Caco-2 (cell line): ENCODE data around the gene AKNA. TPM values are rescaled to one million over a fixed set of nuclear protein-coding genes. Genes with fewer than 3 reads are reported as not detected.

Source experiments
- BruUV-seq: library from RNA; stranded (reverse); fragments of 400-500 nt; replicated peaks from 2 replicates; lab custom pipeline; 2021; lab: Mats Ljungman, UMichigan
- CTCF ChIA-PET: fragments of 300-600 bp; sonication (Branson Sonifier 250); formaldehyde crosslinking; loops from one replicate; lab custom pipeline; 2022; ENCODE audit warnings: antibody characterized with exemption; lab: Charles Lee
- POLR2A ChIA-PET: fragments of 300-600 bp; sonication (Branson Sonifier 250); formaldehyde crosslinking; loops from one replicate; lab custom pipeline; 2022; ENCODE audit warnings: antibody characterized with exemption; lab: Charles Lee
- DNase-seq, 2 experiments: peaks; one replicate each; pipeline versions ENCODE4 v3.0.0 to v3.0.0-alpha.2; 2020 to 2022
- H3K27me3 ChIP-seq: replicated peaks from 2 replicates; pipeline ENCODE4 v1.6.0; 2011; ENCODE audit warnings: low read length; ENCODE audit not compliant: control insufficient read depth, insufficient read depth
- H3K36me3 ChIP-seq: 2 replicates; pipeline ENCODE4 v1.5.1; 2011; ENCODE audit warnings: low read length; ENCODE audit not compliant: control insufficient read depth, insufficient read depth
- H3K4me1 ChIP-seq: fragments of 250-450 bp; sonication (Bioruptor Pico); 2 replicates; pipeline ENCODE4 v1.5.1; 2020; ENCODE audit warnings: mild to moderate bottlenecking
- H3K4me3 ChIP-seq: 2 replicates; pipeline ENCODE4 v1.5.1; 2011; ENCODE audit warnings: low read depth, mild to moderate bottlenecking, control low read depth, low read length
- H3K9me3 ChIP-seq: fragments of 250-450 bp; sonication (Bioruptor Pico); 2 replicates; pipeline ENCODE4 v1.5.1; 2020; ENCODE audit warnings: mild to moderate bottlenecking, moderate library complexity
- H3K27ac Mint-ChIP-seq: one replicate; pipeline ENCODE4 v1.8.0; 2022; ENCODE audit warnings: mixed read lengths; ENCODE audit not compliant: unreplicated experiment
- H3K27me3 Mint-ChIP-seq: one replicate; pipeline ENCODE4 v1.8.0; 2022; ENCODE audit warnings: mixed read lengths; ENCODE audit not compliant: insufficient read depth, unreplicated experiment
- H3K36me3 Mint-ChIP-seq: one replicate; pipeline ENCODE4 v1.8.0; 2022; ENCODE audit warnings: mild to moderate bottlenecking, mixed read lengths; ENCODE audit not compliant: insufficient read depth, unreplicated experiment
- H3K4me1 Mint-ChIP-seq: one replicate; pipeline ENCODE4 v1.8.0; 2022; ENCODE audit warnings: low read depth, mixed read lengths; ENCODE audit not compliant: unreplicated experiment
- H3K4me3 Mint-ChIP-seq: one replicate; pipeline ENCODE4 v1.8.0; 2022; ENCODE audit warnings: mild to moderate bottlenecking, moderate library complexity, mixed read lengths; ENCODE audit not compliant: unreplicated experiment
- H3K9me3 Mint-ChIP-seq: one replicate; pipeline ENCODE4 v1.8.0; 2022; ENCODE audit warnings: mixed read lengths; ENCODE audit not compliant: unreplicated experiment
- intact Hi-C: fragments of 100-400 bp; cut with micrococcal nuclease; formaldehyde crosslinking; loops from one replicate; pipeline ENCODE4 v1.10.0; 2022; ENCODE audit not compliant: unreplicated experiment
- total RNA-seq: library from RNA; stranded (reverse); gene quantifications from 2 replicates; pipeline ENCODE4 v1.2.3, GENCODE V29; 2022
- TF ChIP-seq, protein P1 (sequence below), 2 experiments: fragments of 200-600 bp in 1 of 2; IDR thresholded peaks; 1 replicate in 1 of 2; 2 replicates in 1 of 2; pipeline versions ENCODE4 v1.5.1 to v1.8.0; 2011 to 2022; ENCODE audit warnings: antibody characterized with exemption in 1 of 2, control low read depth in 1 of 2, inconsistent platforms in 1 of 2, low read depth in 1 of 2, low read length in 1 of 2, mild to moderate bottlenecking in 1 of 2, moderate library complexity in 1 of 2; ENCODE audit not compliant: insufficient read depth in 1 of 2, severe bottlenecking in 1 of 2, unreplicated experiment in 1 of 2

Gene AKNA
- total RNA-seq, 1 experiment from 2014 or later: 57.8 TPM

DNA sequence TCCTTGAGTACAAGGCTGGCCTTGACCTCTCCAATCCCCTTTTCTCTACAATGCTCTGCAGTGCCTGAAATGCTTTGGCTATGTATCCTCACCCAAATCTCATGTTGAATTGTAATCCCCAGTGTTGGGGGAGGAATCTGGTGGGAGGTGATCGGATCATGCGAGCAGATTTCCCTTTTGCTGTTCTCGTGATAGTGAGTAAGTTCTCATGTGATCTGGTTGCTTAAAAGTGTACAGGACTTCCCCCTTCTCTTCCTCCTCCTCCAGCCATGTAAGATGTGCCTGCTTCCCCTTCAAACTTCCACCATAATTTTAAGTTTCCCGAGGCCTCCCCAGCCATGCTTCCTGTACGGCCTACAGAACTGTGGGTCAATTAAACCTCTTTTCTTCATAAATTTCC is 28.5 kb upstream of the AKNA start:
- CTCF ChIA-PET: no interaction called here
- H3K4me1 Mint-ChIP-seq: no peaks in the 10 kb centered on the region
- Histone ChIP-seq H3K4me3 (no peak overlapping the region), H3K27me3 (no peaks in the 10 kb centered on the region), H3K36me3 (no peaks in the 10 kb centered on the region), H3K4me1 (no peaks in the 10 kb centered on the region), H3K9me3 (no peaks in the 10 kb centered on the region)
- TF ChIP-seq, protein P1, sequence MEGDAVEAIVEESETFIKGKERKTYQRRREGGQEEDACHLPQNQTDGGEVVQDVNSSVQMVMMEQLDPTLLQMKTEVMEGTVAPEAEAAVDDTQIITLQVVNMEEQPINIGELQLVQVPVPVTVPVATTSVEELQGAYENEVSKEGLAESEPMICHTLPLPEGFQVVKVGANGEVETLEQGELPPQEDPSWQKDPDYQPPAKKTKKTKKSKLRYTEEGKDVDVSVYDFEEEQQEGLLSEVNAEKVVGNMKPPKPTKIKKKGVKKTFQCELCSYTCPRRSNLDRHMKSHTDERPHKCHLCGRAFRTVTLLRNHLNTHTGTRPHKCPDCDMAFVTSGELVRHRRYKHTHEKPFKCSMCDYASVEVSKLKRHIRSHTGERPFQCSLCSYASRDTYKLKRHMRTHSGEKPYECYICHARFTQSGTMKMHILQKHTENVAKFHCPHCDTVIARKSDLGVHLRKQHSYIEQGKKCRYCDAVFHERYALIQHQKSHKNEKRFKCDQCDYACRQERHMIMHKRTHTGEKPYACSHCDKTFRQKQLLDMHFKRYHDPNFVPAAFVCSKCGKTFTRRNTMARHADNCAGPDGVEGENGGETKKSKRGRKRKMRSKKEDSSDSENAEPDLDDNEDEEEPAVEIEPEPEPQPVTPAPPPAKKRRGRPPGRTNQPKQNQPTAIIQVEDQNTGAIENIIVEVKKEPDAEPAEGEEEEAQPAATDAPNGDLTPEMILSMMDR (IDR thresholded peaks at IDR 0.05; ENCODE audit: insufficient read depth in 1 of 2, low read depth in 1 of 2, low read length in 1 of 2, severe bottlenecking in 1 of 2, unreplicated experiment in 1 of 2): no peak
- no peaks in the 10 kb centered on the region for H3K27me3 Mint-ChIP-seq
- no peak overlapping the region for H3K4me3 Mint-ChIP-seq
- no TSS peak for BruUV-seq
- no peaks in the 10 kb centered on the region for H3K9me3 Mint-ChIP-seq
- H3K36me3 Mint-ChIP-seq: no peaks in the 10 kb centered on the region
- DNase-seq: no peak
- no peak overlapping the region for H3K27ac Mint-ChIP-seq
- POLR2A ChIA-PET: no interaction called here
- intact Hi-C loops: no loop called here

DNA sequence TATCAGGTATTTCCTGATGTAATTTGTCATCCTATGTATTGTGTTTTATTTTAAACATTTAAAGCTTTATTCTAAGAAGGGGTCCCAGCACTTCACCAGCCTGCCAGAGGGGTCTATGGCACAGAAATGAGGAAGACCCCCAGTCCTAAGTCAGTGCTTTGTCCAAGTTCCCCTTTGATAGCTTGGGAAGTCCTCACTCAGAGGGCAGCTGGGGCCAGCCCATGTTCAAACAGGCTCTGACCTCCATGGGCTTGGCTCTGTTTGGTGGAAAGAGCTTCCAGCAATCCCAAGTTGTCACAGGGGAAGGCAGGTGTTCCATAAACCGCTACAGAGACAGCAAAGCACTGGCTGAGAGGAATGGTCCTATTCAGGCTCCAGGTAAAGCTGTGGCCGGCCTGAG is 26.6 kb upstream of the AKNA start:
- DNase-seq: no peak
- no peaks in the 10 kb centered on the region for H3K9me3 ChIP-seq
- TF ChIP-seq, protein P1 (IDR thresholded peaks at IDR 0.05; ENCODE audit: insufficient read depth in 1 of 2, low read depth in 1 of 2, low read length in 1 of 2, severe bottlenecking in 1 of 2, unreplicated experiment in 1 of 2): no peak
- intact Hi-C loops: no loop called here
- CTCF ChIA-PET: interaction anchor here (1.7 kb wide), 1 partner anchor 12 kb away, joined by 4 read pairs; no protein-coding TSS in a partner anchor
- Mint-ChIP-seq H3K27ac (no peak overlapping the region), H3K36me3 (no peaks in the 10 kb centered on the region), H3K27me3 (no peaks in the 10 kb centered on the region), H3K4me1 (no peaks in the 10 kb centered on the region), H3K4me3 (no peak overlapping the region), H3K9me3 (no peaks in the 10 kb centered on the region)
- POLR2A ChIA-PET: no interaction called here
- H3K4me1 ChIP-seq: no peaks in the 10 kb centered on the region
- no peak overlapping the region for H3K4me3 ChIP-seq
- no TSS peak for BruUV-seq
- no peaks in the 10 kb centered on the region for H3K36me3 ChIP-seq
- no peaks in the 10 kb centered on the region for H3K27me3 ChIP-seq

DNA sequence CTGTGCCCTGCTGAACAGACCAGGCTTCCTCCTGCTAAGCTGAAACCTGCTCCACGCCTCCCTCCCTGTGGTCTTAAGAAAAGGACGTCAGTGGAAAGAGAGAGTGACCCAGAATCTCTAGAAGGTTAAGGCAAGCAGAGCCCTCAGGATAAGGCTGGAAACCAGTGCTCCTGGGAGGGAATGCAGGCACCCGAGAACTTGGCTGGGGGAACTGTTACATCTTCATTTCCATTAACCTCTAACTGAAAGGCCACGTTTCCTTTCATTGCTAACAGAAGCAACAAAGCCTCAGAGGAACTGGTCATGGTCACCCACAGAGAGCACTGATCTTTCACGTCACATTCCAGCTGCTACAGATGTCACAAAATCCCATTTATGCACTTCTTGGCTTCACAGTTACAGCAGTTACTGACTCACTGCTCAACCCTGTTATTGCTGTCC is 26.1 kb upstream of the AKNA start:
- no peak for DNase-seq
- no peaks in the 10 kb centered on the region for H3K9me3 Mint-ChIP-seq
- no peaks in the 10 kb centered on the region for H3K36me3 Mint-ChIP-seq
- POLR2A ChIA-PET: no interaction called here
- TF ChIP-seq, protein P1 (IDR thresholded peaks at IDR 0.05; ENCODE audit: insufficient read depth in 1 of 2, low read depth in 1 of 2, low read length in 1 of 2, severe bottlenecking in 1 of 2, unreplicated experiment in 1 of 2): no peak
- Histone ChIP-seq H3K4me3 (no peak overlapping the region), H3K27me3 (no peaks in the 10 kb centered on the region), H3K36me3 (no peaks in the 10 kb centered on the region), H3K4me1 (no peaks in the 10 kb centered on the region), H3K9me3 (no peaks in the 10 kb centered on the region)
- no peak overlapping the region for H3K27ac Mint-ChIP-seq
- no peak overlapping the region for H3K4me3 Mint-ChIP-seq
- no TSS peak for BruUV-seq
- H3K4me1 Mint-ChIP-seq: no peaks in the 10 kb centered on the region
- CTCF ChIA-PET: interaction anchor here (1.7 kb wide), 1 partner anchor 12 kb away, joined by 4 read pairs; no protein-coding TSS in a partner anchor
- no peaks in the 10 kb centered on the region for H3K27me3 Mint-ChIP-seq
- intact Hi-C loops: no loop called here
